Measurements from ENCODE around the gene HIVEP3. TPM values are rescaled to one million over a fixed set of nuclear protein-coding genes. Genes with fewer than 3 reads are reported as not detected.

Gene HIVEP3
- total RNA-seq, 2 donors from 2014 or later, result 3.4 to 4.0 TPM

GRCh38 chr1:41878911-41879310 lies 39.8 kb downstream of the HIVEP3 start:
- H3K27me3 ChIP-seq, result no peaks in the 10 kb centered on the region
- 96 to 99% methylated on average over 4 to 5 of the region's 5 CpGs for WGBS, 2 donors
- intact Hi-C loops (cut with DNase I), result no loop called here
- H3K4me1 ChIP-seq, result peaks cover 27% of the 10 kb centered on the region
- no peak overlapping the region for H3K4me3 ChIP-seq
- H3K36me3 ChIP-seq (replicated peaks in 1 of 2; ENCODE audit: insufficient read depth in 1 of 2, low read depth in 2 of 2), result no peaks in the 10 kb centered on the region
- no peak for DNase-seq
- no peaks in the 10 kb centered on the region for H3K9me3 ChIP-seq
- no peak for ATAC-seq
- no peak for TF ChIP-seq POLR2A (IDR thresholded peaks at IDR 0.05)
- TF ChIP-seq, protein P1, sequence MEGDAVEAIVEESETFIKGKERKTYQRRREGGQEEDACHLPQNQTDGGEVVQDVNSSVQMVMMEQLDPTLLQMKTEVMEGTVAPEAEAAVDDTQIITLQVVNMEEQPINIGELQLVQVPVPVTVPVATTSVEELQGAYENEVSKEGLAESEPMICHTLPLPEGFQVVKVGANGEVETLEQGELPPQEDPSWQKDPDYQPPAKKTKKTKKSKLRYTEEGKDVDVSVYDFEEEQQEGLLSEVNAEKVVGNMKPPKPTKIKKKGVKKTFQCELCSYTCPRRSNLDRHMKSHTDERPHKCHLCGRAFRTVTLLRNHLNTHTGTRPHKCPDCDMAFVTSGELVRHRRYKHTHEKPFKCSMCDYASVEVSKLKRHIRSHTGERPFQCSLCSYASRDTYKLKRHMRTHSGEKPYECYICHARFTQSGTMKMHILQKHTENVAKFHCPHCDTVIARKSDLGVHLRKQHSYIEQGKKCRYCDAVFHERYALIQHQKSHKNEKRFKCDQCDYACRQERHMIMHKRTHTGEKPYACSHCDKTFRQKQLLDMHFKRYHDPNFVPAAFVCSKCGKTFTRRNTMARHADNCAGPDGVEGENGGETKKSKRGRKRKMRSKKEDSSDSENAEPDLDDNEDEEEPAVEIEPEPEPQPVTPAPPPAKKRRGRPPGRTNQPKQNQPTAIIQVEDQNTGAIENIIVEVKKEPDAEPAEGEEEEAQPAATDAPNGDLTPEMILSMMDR (IDR thresholded peaks at IDR 0.05), result no peak
- no peak overlapping the region for H3K27ac ChIP-seq

DNA sequence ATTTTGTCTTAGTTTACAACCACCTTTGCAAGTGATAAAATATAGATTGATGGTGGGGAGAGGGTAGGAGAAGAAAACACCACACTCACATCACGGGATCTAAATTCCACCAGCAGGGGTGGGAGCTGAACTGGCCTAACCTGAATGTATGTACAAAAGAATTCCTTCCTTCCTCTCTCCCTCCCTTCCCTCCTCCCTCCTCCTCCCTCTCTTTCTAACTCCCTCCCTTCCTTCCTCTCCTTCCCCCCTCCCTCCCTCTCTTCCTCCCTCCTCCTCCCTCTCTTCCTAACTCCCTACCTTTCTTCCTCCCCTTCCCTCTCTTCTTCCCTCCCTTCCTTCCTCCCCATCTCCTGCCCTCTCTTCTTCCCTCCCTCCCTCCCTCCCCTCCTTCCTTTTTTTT lies 40.2 kb downstream of the HIVEP3 start:
- Histone ChIP-seq H3K9me3 (no peaks in the 10 kb centered on the region), H3K27me3 (no peaks in the 10 kb centered on the region), H3K4me3 (no peak overlapping the region), H3K36me3 (replicated peaks in 1 of 2; ENCODE audit: insufficient read depth in 1 of 2, low read depth in 2 of 2) (no peaks in the 10 kb centered on the region), H3K27ac (no peak overlapping the region), H3K4me1 (peaks cover 25% of the 10 kb centered on the region)
- DNase-seq (no peak), ATAC-seq (no peak)
- intact Hi-C loops (cut with DNase I), result no loop called here
- WGBS, 2 donors, result 94 to 97% methylated on average over 1 of the region's 1 CpG
- TF ChIP-seq POLR2A (IDR thresholded peaks at IDR 0.05), result no peak
- TF ChIP-seq, protein P1 (IDR thresholded peaks at IDR 0.05), result no peak

- H3K27me3 ChIP-seq, result no peaks in the 10 kb centered on the region
- no peaks in the 10 kb centered on the region for H3K9me3 ChIP-seq
- H3K4me1 ChIP-seq, result peaks cover 8% of the 10 kb centered on the region
- intact Hi-C loops (cut with DNase I), result no loop called here
- H3K4me3 ChIP-seq, result no peak overlapping the region
- DNase-seq (no peak), ATAC-seq (no peak)
- TF ChIP-seq, protein P1 (IDR thresholded peaks at IDR 0.05), result no peak
- no peak for TF ChIP-seq POLR2A (IDR thresholded peaks at IDR 0.05)
- H3K36me3 ChIP-seq (replicated peaks in 1 of 2; ENCODE audit: insufficient read depth in 1 of 2, low read depth in 2 of 2), result no peaks in the 10 kb centered on the region
- H3K27ac ChIP-seq, result no peak overlapping the region
- WGBS, 2 donors, result 49 to 60% methylated on average over 3 of the region's 3 CpGs
These were observed 41.9 kb downstream of the HIVEP3 start for GRCh38 chr1:41876576-41877445.

DNA sequence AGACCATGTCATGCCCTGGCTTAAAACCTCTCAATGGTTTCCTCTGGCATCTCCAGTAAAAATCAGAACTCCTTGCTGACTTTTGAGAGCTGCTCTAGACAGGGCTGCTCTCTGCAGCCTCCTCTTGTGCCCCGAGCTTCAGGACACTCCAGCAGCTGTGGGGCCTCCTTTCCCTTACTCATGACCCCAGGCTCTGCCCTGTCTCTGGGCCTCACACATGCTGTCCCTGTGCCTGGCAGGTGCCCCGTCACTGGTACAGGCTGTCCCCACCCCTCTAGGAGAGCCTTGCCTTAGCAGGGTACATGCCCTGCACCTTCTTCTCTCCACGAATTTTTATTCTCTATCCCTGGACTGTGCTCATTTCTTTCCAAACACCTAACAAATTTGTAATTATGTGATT lies 43.2 kb downstream of the HIVEP3 start:
- intact Hi-C loops (cut with DNase I), result no loop called here
- no peak for ATAC-seq
- 65 to 74% methylated on average over 3 of the region's 3 CpGs for WGBS, 2 donors

More for the DNA sequence above, 43.2 kb downstream of the HIVEP3 start:
- Histone ChIP-seq H3K4me3 (no peak overlapping the region), H3K27ac (no peak overlapping the region), H3K36me3 (replicated peaks in 1 of 2; ENCODE audit: insufficient read depth in 1 of 2, low read depth in 2 of 2) (no peaks in the 10 kb centered on the region), H3K27me3 (no peaks in the 10 kb centered on the region), H3K9me3 (no peaks in the 10 kb centered on the region), H3K4me1 (no peaks in the 10 kb centered on the region)
- DNase-seq, result no peak
- TF ChIP-seq, protein P1 (IDR thresholded peaks at IDR 0.05), result no peak
- TF ChIP-seq POLR2A (IDR thresholded peaks at IDR 0.05), result no peak

Measured in body of pancreas (tissue), 4 donors.